ENCODE data around the gene PAWR. TPM values are rescaled to one million over a fixed set of nuclear protein-coding genes. Genes with fewer than 3 reads are reported as not detected.

Gene PAWR
- total and polyA plus RNA-seq, 4 experiments from 2014 or later, result 0.87 to 4.7 (median 2.2) TPM

DNA sequence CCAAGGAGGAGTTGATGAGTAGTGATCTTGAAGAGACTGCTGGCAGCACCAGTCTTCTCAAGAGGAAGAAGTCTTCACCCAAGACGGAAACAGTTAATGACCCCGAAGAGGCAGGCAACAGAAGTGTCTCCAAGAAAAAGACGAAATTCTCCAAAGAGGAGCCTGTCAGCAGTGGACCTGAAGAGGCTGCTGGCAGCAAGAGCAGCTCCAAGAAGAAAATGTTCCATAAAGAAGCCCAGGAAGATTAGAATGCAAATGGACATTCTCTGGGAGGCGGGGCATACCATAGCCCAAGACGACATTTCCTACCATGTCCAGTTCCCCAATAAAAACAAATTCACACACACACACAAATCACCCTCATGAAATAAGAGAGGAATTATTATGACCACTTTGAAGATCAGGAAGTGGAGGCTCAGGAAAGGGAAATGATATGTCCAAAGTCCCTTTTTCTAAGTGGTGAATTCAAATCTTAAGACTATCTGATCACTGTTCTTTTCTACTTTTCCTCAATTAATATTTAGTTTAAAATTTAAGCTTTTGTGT, 131.8 kb downstream of the PAWR start:
- H3K27ac ChIP-seq (ENCODE audit: low read depth, low read length), result no peak overlapping the region
- Mint-ChIP-seq H3K9me3 (no peaks in the 10 kb centered on the region), H3K27ac (no peak overlapping the region), H3K4me3 (no peak overlapping the region), H3K36me3 (no peaks in the 10 kb centered on the region), H3K4me1 (no peaks in the 10 kb centered on the region), H3K27me3 (no peaks in the 10 kb centered on the region)
- H3K4me1 ChIP-seq (ENCODE audit: insufficient read depth, low read length), result no peaks in the 10 kb centered on the region
- H3K36me3 ChIP-seq (ENCODE audit: insufficient read depth, low read length), result no peaks in the 10 kb centered on the region
- ChIA-PET CTCF (ENCODE audit: partially characterized antibody) (no interaction called here), POLR2A (ENCODE audit: partially characterized antibody) (no interaction called here)
- DNase-seq, result no peak
- H3K27me3 ChIP-seq (ENCODE audit: insufficient read depth, low read length), result no peaks in the 10 kb centered on the region
- H3K9me3 ChIP-seq (ENCODE audit: control insufficient read depth in 1 of 2, low read length in 2 of 2), result no peaks in the 10 kb centered on the region
- H3K4me3 ChIP-seq (ENCODE audit: low read length in 2 of 2), result no peak overlapping the region
- intact Hi-C loops (cut with micrococcal nuclease), result no loop called here

DNA sequence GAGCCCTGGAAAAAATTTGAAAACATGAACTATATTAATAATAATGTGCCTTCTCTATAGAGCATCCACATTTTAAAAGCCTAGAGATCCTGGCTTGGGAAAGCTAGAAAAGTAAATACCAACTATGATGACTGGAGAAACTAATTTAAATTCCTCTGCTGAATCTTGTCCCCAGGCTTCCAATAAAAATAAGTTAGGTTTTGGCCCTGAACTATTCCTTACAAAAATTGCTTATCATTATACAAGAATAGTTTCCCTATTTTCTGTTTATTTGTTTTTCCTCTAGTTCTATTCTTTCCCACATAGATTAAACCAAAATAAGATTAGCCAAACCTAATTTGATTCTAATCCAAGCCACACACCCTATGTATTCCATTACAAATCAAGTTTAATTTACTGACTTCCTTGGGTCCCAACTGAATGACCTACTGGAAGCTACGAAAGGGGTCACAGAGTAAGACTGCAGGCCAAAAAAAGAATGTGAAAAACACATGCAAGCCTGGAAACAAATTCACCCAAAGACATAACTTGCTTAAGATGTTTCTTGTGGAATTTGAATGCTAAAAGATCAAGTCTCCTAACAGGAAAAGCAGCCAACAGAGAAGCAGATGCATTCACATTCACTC, 133.0 kb downstream of the PAWR start:
- H3K9me3 ChIP-seq (ENCODE audit: control insufficient read depth in 1 of 2, low read length in 2 of 2), result no peaks in the 10 kb centered on the region
- H3K27me3 ChIP-seq (ENCODE audit: insufficient read depth, low read length), result no peaks in the 10 kb centered on the region
- Mint-ChIP-seq H3K4me1 (no peaks in the 10 kb centered on the region), H3K27ac (no peak overlapping the region), H3K36me3 (no peaks in the 10 kb centered on the region), H3K9me3 (no peaks in the 10 kb centered on the region), H3K27me3 (no peaks in the 10 kb centered on the region), H3K4me3 (no peak overlapping the region)
- H3K36me3 ChIP-seq (ENCODE audit: insufficient read depth, low read length), result no peaks in the 10 kb centered on the region
- H3K27ac ChIP-seq (ENCODE audit: low read depth, low read length), result no peak overlapping the region
- intact Hi-C loops (cut with micrococcal nuclease), result no loop called here
- no peak overlapping the region for H3K4me3 ChIP-seq (ENCODE audit: low read length in 2 of 2)
- ChIA-PET POLR2A (ENCODE audit: partially characterized antibody) (no interaction called here), CTCF (ENCODE audit: partially characterized antibody) (no interaction called here)
- no peaks in the 10 kb centered on the region for H3K4me1 ChIP-seq (ENCODE audit: insufficient read depth, low read length)
- no peak for DNase-seq

- Mint-ChIP-seq H3K27me3 (peaks cover 0 to 1% of the 10 kb centered on the region in 2 donors), H3K4me3 (no peak overlapping the region), H3K4me1 (no peaks in the 10 kb centered on the region), H3K9me3 (no peaks in the 10 kb centered on the region), H3K36me3 (no peaks in the 10 kb centered on the region), H3K27ac (no peak overlapping the region)
- Histone ChIP-seq H3K27me3 (ENCODE audit: insufficient read depth, low read length) (no peaks in the 10 kb centered on the region), H3K4me3 (ENCODE audit: low read length in 2 of 2) (no peak overlapping the region), H3K36me3 (ENCODE audit: insufficient read depth, low read length) (no peaks in the 10 kb centered on the region), H3K9me3 (ENCODE audit: control insufficient read depth in 1 of 2, low read length in 2 of 2) (no peaks in the 10 kb centered on the region), H3K4me1 (ENCODE audit: insufficient read depth, low read length) (no peaks in the 10 kb centered on the region), H3K27ac (ENCODE audit: low read depth, low read length) (no peak overlapping the region)
- ChIA-PET POLR2A (ENCODE audit: partially characterized antibody) (no interaction called here), CTCF (ENCODE audit: partially characterized antibody) (interaction anchor here (1.0 kb wide), 1 partner anchor 38 kb away, joined by 3 read pairs; no protein-coding TSS in a partner anchor)
- DNase-seq, result peak in 1 of 5 donors; percentile 2
- intact Hi-C loops (cut with micrococcal nuclease), result no loop called here
Observed at GRCh38 chr12:79555028-79555925, 135.5 kb downstream of the PAWR start.

DNA sequence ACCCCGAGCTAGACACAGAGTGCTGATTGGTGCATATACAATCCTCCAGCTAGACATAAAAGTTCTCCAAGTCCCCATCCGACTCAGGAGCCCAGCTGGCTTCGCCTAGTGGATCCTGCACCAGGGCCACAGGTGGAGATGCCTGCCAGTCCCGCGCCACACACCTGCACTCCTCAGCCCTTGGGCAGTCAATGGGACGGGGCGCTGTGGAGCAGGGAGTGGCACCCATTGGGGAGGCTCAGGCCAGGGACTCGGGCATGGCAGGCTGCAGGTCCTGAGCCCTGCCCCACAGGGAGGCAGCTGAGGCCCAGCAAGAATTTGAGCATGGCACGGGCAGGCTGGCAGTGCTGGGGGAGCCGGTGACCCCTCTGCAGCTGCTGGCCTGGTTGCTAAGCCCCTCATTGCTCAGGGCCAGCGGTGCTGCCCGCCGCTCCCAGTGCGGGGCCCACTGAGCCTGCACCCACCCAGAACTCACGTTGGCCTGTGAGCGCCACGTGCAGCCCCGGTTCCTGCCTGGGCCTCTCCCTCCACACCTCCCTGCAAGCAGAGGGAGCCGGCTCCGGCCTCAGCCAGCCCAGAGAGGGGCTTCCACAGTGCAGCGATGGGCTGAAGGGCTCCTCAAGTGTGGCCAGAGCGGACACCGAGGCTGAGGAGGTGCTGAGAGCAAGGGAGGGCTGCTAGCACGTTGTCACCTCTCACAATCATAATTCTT, 136.7 kb downstream of the PAWR start:
- Mint-ChIP-seq H3K9me3 (no peaks in the 10 kb centered on the region), H3K27me3 (peaks cover 0 to 3% of the 10 kb centered on the region in 2 donors), H3K4me1 (no peaks in the 10 kb centered on the region), H3K27ac (no peak overlapping the region), H3K36me3 (no peaks in the 10 kb centered on the region), H3K4me3 (no peak overlapping the region)
- CTCF ChIA-PET (ENCODE audit: partially characterized antibody), result interaction anchor here (0.6 to 1.7 kb wide), 2 partner anchors 13 to 184 kb away, joined by 3 to 4 read pairs; no protein-coding TSS in a partner anchor
- intact Hi-C loops (cut with micrococcal nuclease), result no loop called here
- Histone ChIP-seq H3K27ac (ENCODE audit: low read depth, low read length) (no peak overlapping the region), H3K9me3 (ENCODE audit: control insufficient read depth in 1 of 2, low read length in 2 of 2) (no peaks in the 10 kb centered on the region), H3K27me3 (ENCODE audit: insufficient read depth, low read length) (no peaks in the 10 kb centered on the region), H3K4me1 (ENCODE audit: insufficient read depth, low read length) (no peaks in the 10 kb centered on the region), H3K4me3 (ENCODE audit: low read length in 2 of 2) (no peak overlapping the region), H3K36me3 (ENCODE audit: insufficient read depth, low read length) (no peaks in the 10 kb centered on the region)
- no peak for DNase-seq
- POLR2A ChIA-PET (ENCODE audit: partially characterized antibody), result no interaction called here

GRCh38 chr12:79552192-79552591, 138.6 kb downstream of the PAWR start:
- Histone ChIP-seq H3K9me3 (ENCODE audit: control insufficient read depth in 1 of 2, low read length in 2 of 2) (no peaks in the 10 kb centered on the region), H3K27ac (ENCODE audit: low read depth, low read length) (no peak overlapping the region), H3K27me3 (ENCODE audit: insufficient read depth, low read length) (no peaks in the 10 kb centered on the region), H3K36me3 (ENCODE audit: insufficient read depth, low read length) (no peaks in the 10 kb centered on the region), H3K4me1 (ENCODE audit: insufficient read depth, low read length) (no peaks in the 10 kb centered on the region), H3K4me3 (ENCODE audit: low read length in 2 of 2) (no peak overlapping the region)
- ChIA-PET POLR2A (ENCODE audit: partially characterized antibody) (no interaction called here), CTCF (ENCODE audit: partially characterized antibody) (interaction anchor here (1.7 kb wide), 1 partner anchor 186 kb away, joined by 4 read pairs; no protein-coding TSS in a partner anchor)
- Mint-ChIP-seq H3K9me3 (no peaks in the 10 kb centered on the region), H3K4me1 (no peaks in the 10 kb centered on the region), H3K27ac (no peak overlapping the region), H3K27me3 (peaks cover 0 to 3% of the 10 kb centered on the region in 2 donors), H3K36me3 (no peaks in the 10 kb centered on the region), H3K4me3 (no peak overlapping the region)
- no peak for DNase-seq
- intact Hi-C loops (cut with micrococcal nuclease), result no loop called here

DNA sequence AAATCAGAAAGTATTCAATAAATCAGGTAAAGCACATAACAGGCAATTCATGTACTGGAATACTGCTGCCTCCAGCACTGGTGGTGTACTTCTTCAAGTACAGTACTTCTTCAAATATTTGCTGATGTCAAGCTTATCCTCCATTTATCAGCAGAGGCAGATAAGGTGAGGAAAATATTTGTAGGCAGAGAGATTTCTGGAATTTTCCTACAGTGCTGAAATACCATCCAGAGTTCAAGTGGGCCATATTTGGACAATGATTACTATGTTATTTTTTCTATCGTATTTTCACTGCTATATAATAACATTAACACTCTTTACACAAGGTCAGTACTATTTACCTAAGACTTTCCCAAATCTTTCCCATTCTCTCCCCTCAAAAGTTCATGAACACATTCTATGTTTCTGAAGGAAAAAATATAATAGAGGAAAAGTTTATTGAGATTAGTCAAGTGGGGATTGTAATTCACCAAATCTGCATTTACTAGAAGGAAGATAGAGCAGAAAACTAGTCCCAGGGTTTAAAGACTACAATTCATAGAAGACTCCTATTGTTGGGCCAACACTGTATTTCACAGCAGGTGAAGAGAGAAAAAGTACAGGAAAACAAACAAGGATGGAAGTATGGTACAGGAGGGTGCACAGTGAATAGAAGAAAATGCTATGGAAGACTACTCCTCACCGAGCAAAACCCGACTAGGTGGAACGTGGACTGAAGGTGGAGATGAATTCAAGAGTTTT, 141.1 kb downstream of the PAWR start:
- no peak overlapping the region for H3K4me3 Mint-ChIP-seq
- CTCF ChIA-PET (ENCODE audit: partially characterized antibody), result no interaction called here

More for the DNA sequence above, 141.1 kb downstream of the PAWR start:
- intact Hi-C loops (cut with micrococcal nuclease), result no loop called here
- H3K4me3 ChIP-seq (ENCODE audit: low read length in 2 of 2), result no peak overlapping the region
- no peaks in the 10 kb centered on the region for H3K4me1 Mint-ChIP-seq
- no peaks in the 10 kb centered on the region for H3K9me3 ChIP-seq (ENCODE audit: control insufficient read depth in 1 of 2, low read length in 2 of 2)
- H3K9me3 Mint-ChIP-seq, result no peaks in the 10 kb centered on the region
- H3K27ac Mint-ChIP-seq, result no peak overlapping the region
- H3K27me3 Mint-ChIP-seq, result peaks cover 0 to 3% of the 10 kb centered on the region in 2 donors
- DNase-seq, result no peak
- no peak overlapping the region for H3K27ac ChIP-seq (ENCODE audit: low read depth, low read length)
- H3K36me3 Mint-ChIP-seq, result no peaks in the 10 kb centered on the region
- no peaks in the 10 kb centered on the region for H3K4me1 ChIP-seq (ENCODE audit: insufficient read depth, low read length)
- H3K36me3 ChIP-seq (ENCODE audit: insufficient read depth, low read length), result no peaks in the 10 kb centered on the region
- no peaks in the 10 kb centered on the region for H3K27me3 ChIP-seq (ENCODE audit: insufficient read depth, low read length)
- POLR2A ChIA-PET (ENCODE audit: partially characterized antibody), result no interaction called here
